Breast epithelium (tissue), 3 donors: Measurements from ENCODE around the gene KIF26B.

Source experiments
- CTCF ChIP-seq, 3 donors: fragments of 450-650 bp; IDR thresholded peaks; one replicate each; pipeline ENCODE4 v1.5.1; 2016 to 2017; ENCODE audit warnings: antibody characterized with exemption in 3 of 3, mild to moderate bottlenecking in 3 of 3, moderate library complexity in 3 of 3
- POLR2A ChIP-seq: fragments of 450-650 bp; IDR thresholded peaks from one replicate; pipeline ENCODE4 v1.6.1; 2016; ENCODE audit warnings: antibody characterized with exemption, mild to moderate bottlenecking, moderate library complexity

- no peak for TF ChIP-seq CTCF (IDR thresholded peaks at IDR 0.05)
- TF ChIP-seq POLR2A, result no peak
Observed at GRCh38 chr1:245652116-245652515, 497.3 kb downstream of the KIF26B start.
